PFSK-1 (cell line): Measurements from ENCODE around the gene RNF112.

Experiments used
- FOXP2 ChIP-seq: optimal IDR thresholded peaks from 2 replicates; pipeline ENCODE3; 2011; ENCODE audit warnings: borderline replicate concordance, control low read depth, inconsistent platforms; ENCODE audit not compliant: insufficient read depth; ENCODE audit errors: extremely low read length, extremely low read depth
- POLR2AphosphoS5 ChIP-seq: IDR thresholded peaks from 2 replicates; pipeline ENCODE4 v1.6.1; 2012; ENCODE audit warnings: low read depth, mild to moderate bottlenecking, control low read depth, low read length, moderate library complexity
- REST ChIP-seq, 2 experiments: IDR thresholded peaks; 2 replicates each; pipeline versions ENCODE4 v1.6.1 to v1.8.0; 2011 to 2012; ENCODE audit warnings: low read depth in 2 of 2, low read length in 2 of 2, control low read depth in 1 of 2, inconsistent platforms in 1 of 2, mild to moderate bottlenecking in 1 of 2, moderate library complexity in 1 of 2; ENCODE audit not compliant: insufficient read depth in 1 of 2
- SIN3A ChIP-seq: IDR thresholded peaks from 2 replicates; pipeline ENCODE4 v1.6.1; 2012; ENCODE audit warnings: mild to moderate bottlenecking, low read length, moderate library complexity, borderline replicate concordance; ENCODE audit not compliant: insufficient read depth
- TAF1 ChIP-seq: IDR thresholded peaks from 2 replicates; pipeline ENCODE4 v1.6.1; 2012; ENCODE audit warnings: low read length, control low read depth, borderline replicate concordance; ENCODE audit not compliant: insufficient read depth

RNF112 gene

GRCh38 chr17:19440421-19440820, 29.4 kb downstream of the RNF112 start:
- TF ChIP-seq FOXP2: no peak

- TF ChIP-seq POLR2AphosphoS5: no peak
- TF ChIP-seq REST (IDR thresholded peaks at IDR 0.05; ENCODE audit: insufficient read depth in 1 of 2, low read depth in 2 of 2, low read length in 2 of 2): no peak
- no peak for TF ChIP-seq FOXP2
- no peak for TF ChIP-seq SIN3A
- no peak for TF ChIP-seq TAF1
Observed at GRCh38 chr17:19442731-19443130, 31.7 kb downstream of the RNF112 start.

GRCh38 chr17:19443148-19443547, 32.1 kb downstream of the RNF112 start:
- TF ChIP-seq SIN3A: no peak
- TF ChIP-seq FOXP2: no peak
- no peak for TF ChIP-seq TAF1
- no peak for TF ChIP-seq REST (IDR thresholded peaks at IDR 0.05; ENCODE audit: insufficient read depth in 1 of 2, low read depth in 2 of 2, low read length in 2 of 2)
- no peak for TF ChIP-seq POLR2AphosphoS5

- no peak for TF ChIP-seq FOXP2
- TF ChIP-seq SIN3A: no peak
- TF ChIP-seq POLR2AphosphoS5: no peak
- no peak for TF ChIP-seq REST (IDR thresholded peaks at IDR 0.05; ENCODE audit: insufficient read depth in 1 of 2, low read depth in 2 of 2, low read length in 2 of 2)
- no peak for TF ChIP-seq TAF1
Observed at GRCh38 chr17:19445105-19445504, 34.1 kb downstream of the RNF112 start.

- TF ChIP-seq SIN3A: no peak
- TF ChIP-seq TAF1: no peak
- TF ChIP-seq POLR2AphosphoS5: no peak
- TF ChIP-seq FOXP2: no peak
- no peak for TF ChIP-seq REST (IDR thresholded peaks at IDR 0.05; ENCODE audit: insufficient read depth in 1 of 2, low read depth in 2 of 2, low read length in 2 of 2)
Observed at GRCh38 chr17:19447085-19447583, 36.1 kb downstream of the RNF112 start.
